Caco-2 (cell line): Measurements from ENCODE around the gene C11orf91. TPM values are rescaled to one million over a fixed set of nuclear protein-coding genes. Genes with fewer than 3 reads are reported as not detected.

Source experiments
- BruUV-seq: library from RNA; stranded (reverse); fragments of 400-500 nt; replicated peaks from 2 replicates; lab custom pipeline; 2021; lab: Mats Ljungman, UMichigan
- CTCF ChIA-PET: fragments of 300-600 bp; sonication (Branson Sonifier 250); formaldehyde crosslinking; loops from one replicate; lab custom pipeline; 2022; ENCODE audit warnings: antibody characterized with exemption; lab: Charles Lee
- POLR2A ChIA-PET: fragments of 300-600 bp; sonication (Branson Sonifier 250); formaldehyde crosslinking; loops from one replicate; lab custom pipeline; 2022; ENCODE audit warnings: antibody characterized with exemption; lab: Charles Lee
- DNase-seq, 2 experiments: peaks; one replicate each; pipeline versions ENCODE4 v3.0.0 to v3.0.0-alpha.2; 2020 to 2022
- H3K27me3 ChIP-seq: replicated peaks from 2 replicates; pipeline ENCODE4 v1.6.0; 2011; ENCODE audit warnings: low read length; ENCODE audit not compliant: control insufficient read depth, insufficient read depth
- H3K36me3 ChIP-seq: 2 replicates; pipeline ENCODE4 v1.5.1; 2011; ENCODE audit warnings: low read length; ENCODE audit not compliant: control insufficient read depth, insufficient read depth
- H3K4me1 ChIP-seq: fragments of 250-450 bp; sonication (Bioruptor Pico); 2 replicates; pipeline ENCODE4 v1.5.1; 2020; ENCODE audit warnings: mild to moderate bottlenecking
- H3K4me3 ChIP-seq: 2 replicates; pipeline ENCODE4 v1.5.1; 2011; ENCODE audit warnings: low read depth, mild to moderate bottlenecking, control low read depth, low read length
- H3K9me3 ChIP-seq: fragments of 250-450 bp; sonication (Bioruptor Pico); 2 replicates; pipeline ENCODE4 v1.5.1; 2020; ENCODE audit warnings: mild to moderate bottlenecking, moderate library complexity
- H3K27ac Mint-ChIP-seq: one replicate; pipeline ENCODE4 v1.8.0; 2022; ENCODE audit warnings: mixed read lengths; ENCODE audit not compliant: unreplicated experiment
- H3K27me3 Mint-ChIP-seq: one replicate; pipeline ENCODE4 v1.8.0; 2022; ENCODE audit warnings: mixed read lengths; ENCODE audit not compliant: insufficient read depth, unreplicated experiment
- H3K36me3 Mint-ChIP-seq: one replicate; pipeline ENCODE4 v1.8.0; 2022; ENCODE audit warnings: mild to moderate bottlenecking, mixed read lengths; ENCODE audit not compliant: insufficient read depth, unreplicated experiment
- H3K4me1 Mint-ChIP-seq: one replicate; pipeline ENCODE4 v1.8.0; 2022; ENCODE audit warnings: low read depth, mixed read lengths; ENCODE audit not compliant: unreplicated experiment
- H3K4me3 Mint-ChIP-seq: one replicate; pipeline ENCODE4 v1.8.0; 2022; ENCODE audit warnings: mild to moderate bottlenecking, moderate library complexity, mixed read lengths; ENCODE audit not compliant: unreplicated experiment
- H3K9me3 Mint-ChIP-seq: one replicate; pipeline ENCODE4 v1.8.0; 2022; ENCODE audit warnings: mixed read lengths; ENCODE audit not compliant: unreplicated experiment
- intact Hi-C: fragments of 100-400 bp; cut with micrococcal nuclease; formaldehyde crosslinking; loops from one replicate; pipeline ENCODE4 v1.10.0; 2022; ENCODE audit not compliant: unreplicated experiment
- total RNA-seq: library from RNA; stranded (reverse); gene quantifications from 2 replicates; pipeline ENCODE4 v1.2.3, GENCODE V29; 2022
- TF ChIP-seq, protein P1 (sequence below), 2 experiments: fragments of 200-600 bp in 1 of 2; IDR thresholded peaks; 1 replicate in 1 of 2; 2 replicates in 1 of 2; pipeline versions ENCODE4 v1.5.1 to v1.8.0; 2011 to 2022; ENCODE audit warnings: antibody characterized with exemption in 1 of 2, control low read depth in 1 of 2, inconsistent platforms in 1 of 2, low read depth in 1 of 2, low read length in 1 of 2, mild to moderate bottlenecking in 1 of 2, moderate library complexity in 1 of 2; ENCODE audit not compliant: insufficient read depth in 1 of 2, severe bottlenecking in 1 of 2, unreplicated experiment in 1 of 2

The C11orf91 gene
- total RNA-seq, 1 experiment from 2014 or later, result not detected

DNA sequence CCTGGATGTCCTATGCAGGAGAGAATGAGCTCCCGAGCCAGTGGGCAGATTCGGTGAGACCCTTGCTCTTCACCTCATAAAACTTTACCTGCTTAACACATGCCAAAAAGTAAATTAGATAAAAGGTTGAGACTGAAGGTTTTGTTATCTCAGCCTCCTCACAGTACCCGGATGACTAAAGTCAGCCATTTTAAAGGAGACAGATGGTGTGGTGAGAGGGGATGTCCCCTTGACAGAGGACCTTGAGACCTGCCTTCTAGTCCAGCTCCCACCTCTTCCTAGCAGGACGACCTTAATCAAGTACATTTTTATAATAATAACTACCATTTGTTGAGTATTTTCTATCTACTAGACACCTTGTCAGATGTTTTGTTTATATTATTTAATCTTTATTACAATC lies 39.7 kb downstream of the C11orf91 start:
- BruUV-seq, result no TSS peak
- CTCF ChIA-PET, result no interaction called here
- H3K4me1 ChIP-seq, result no peaks in the 10 kb centered on the region
- H3K27ac Mint-ChIP-seq, result no peak overlapping the region
- no peaks in the 10 kb centered on the region; the same call in 1 of the 2 replicates for H3K27me3 ChIP-seq
- intact Hi-C loops, result no loop called here
- no peak for DNase-seq
- peaks cover 2% of the 10 kb centered on the region for H3K27me3 Mint-ChIP-seq
- H3K4me3 Mint-ChIP-seq, result no peak overlapping the region
- H3K36me3 Mint-ChIP-seq, result no peaks in the 10 kb centered on the region
- TF ChIP-seq, protein P1, sequence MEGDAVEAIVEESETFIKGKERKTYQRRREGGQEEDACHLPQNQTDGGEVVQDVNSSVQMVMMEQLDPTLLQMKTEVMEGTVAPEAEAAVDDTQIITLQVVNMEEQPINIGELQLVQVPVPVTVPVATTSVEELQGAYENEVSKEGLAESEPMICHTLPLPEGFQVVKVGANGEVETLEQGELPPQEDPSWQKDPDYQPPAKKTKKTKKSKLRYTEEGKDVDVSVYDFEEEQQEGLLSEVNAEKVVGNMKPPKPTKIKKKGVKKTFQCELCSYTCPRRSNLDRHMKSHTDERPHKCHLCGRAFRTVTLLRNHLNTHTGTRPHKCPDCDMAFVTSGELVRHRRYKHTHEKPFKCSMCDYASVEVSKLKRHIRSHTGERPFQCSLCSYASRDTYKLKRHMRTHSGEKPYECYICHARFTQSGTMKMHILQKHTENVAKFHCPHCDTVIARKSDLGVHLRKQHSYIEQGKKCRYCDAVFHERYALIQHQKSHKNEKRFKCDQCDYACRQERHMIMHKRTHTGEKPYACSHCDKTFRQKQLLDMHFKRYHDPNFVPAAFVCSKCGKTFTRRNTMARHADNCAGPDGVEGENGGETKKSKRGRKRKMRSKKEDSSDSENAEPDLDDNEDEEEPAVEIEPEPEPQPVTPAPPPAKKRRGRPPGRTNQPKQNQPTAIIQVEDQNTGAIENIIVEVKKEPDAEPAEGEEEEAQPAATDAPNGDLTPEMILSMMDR (IDR thresholded peaks at IDR 0.05; ENCODE audit: insufficient read depth in 1 of 2, low read depth in 1 of 2, low read length in 1 of 2, severe bottlenecking in 1 of 2, unreplicated experiment in 1 of 2), result no peak
- POLR2A ChIA-PET, result no interaction called here
- no peaks in the 10 kb centered on the region for H3K4me1 Mint-ChIP-seq
- H3K9me3 ChIP-seq, result no peaks in the 10 kb centered on the region
- H3K36me3 ChIP-seq, result no peaks in the 10 kb centered on the region
- no peaks in the 10 kb centered on the region for H3K9me3 Mint-ChIP-seq
- H3K4me3 ChIP-seq, result no peak overlapping the region

DNA sequence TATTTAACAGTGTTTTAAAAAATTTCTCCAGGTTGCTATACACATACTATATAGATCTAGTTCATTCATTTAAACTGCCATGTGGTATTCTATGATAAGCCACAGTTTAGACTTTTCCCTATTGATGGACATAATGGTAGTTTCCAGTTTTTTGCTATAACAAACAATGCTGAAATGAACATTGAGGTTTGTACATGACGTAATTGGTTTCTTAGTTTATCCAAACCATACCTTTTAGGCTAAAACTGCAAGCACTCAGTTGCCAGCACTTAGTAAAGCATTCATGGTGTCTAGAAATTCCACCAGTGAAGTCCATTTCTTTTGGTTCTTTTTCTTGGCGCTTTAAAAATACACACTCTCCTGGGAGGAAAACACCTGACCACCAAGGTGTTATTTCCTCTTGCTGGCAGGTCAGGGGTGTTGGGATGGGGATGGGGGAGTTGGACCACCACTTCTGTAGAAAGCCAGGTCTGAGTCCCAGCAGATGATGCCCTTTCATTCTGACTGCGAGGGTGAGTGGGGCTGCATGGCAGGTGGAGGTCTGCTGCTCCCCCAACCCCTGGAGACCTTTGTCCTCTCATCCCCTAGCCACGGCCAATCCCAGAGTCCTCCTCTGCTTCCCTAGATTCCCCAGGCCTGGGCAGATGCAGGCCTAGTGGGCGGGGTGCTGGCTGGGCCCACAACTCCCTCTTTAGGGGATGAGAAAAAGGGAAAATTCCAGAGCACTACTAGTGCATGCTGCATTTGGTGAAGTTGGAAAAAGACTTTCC lies 41.1 kb downstream of the C11orf91 start:
- Mint-ChIP-seq H3K4me1 (no peaks in the 10 kb centered on the region), H3K27ac (no peak overlapping the region), H3K36me3 (no peaks in the 10 kb centered on the region), H3K4me3 (no peak overlapping the region), H3K27me3 (peaks cover 8% of the 10 kb centered on the region), H3K9me3 (no peaks in the 10 kb centered on the region)
- H3K9me3 ChIP-seq, result no peaks in the 10 kb centered on the region
- CTCF ChIA-PET, result no interaction called here
- no peaks in the 10 kb centered on the region for H3K36me3 ChIP-seq
- H3K4me3 ChIP-seq, result no peak overlapping the region
- BruUV-seq, result no TSS peak
- no peaks in the 10 kb centered on the region; the same call in 1 of the 2 replicates for H3K27me3 ChIP-seq
- intact Hi-C loops, result no loop called here
- no peaks in the 10 kb centered on the region for H3K4me1 ChIP-seq
- POLR2A ChIA-PET, result no interaction called here
- TF ChIP-seq, protein P1 (IDR thresholded peaks at IDR 0.05; ENCODE audit: insufficient read depth in 1 of 2, low read depth in 1 of 2, low read length in 1 of 2, severe bottlenecking in 1 of 2, unreplicated experiment in 1 of 2), result no peak
- no peak for DNase-seq

DNA sequence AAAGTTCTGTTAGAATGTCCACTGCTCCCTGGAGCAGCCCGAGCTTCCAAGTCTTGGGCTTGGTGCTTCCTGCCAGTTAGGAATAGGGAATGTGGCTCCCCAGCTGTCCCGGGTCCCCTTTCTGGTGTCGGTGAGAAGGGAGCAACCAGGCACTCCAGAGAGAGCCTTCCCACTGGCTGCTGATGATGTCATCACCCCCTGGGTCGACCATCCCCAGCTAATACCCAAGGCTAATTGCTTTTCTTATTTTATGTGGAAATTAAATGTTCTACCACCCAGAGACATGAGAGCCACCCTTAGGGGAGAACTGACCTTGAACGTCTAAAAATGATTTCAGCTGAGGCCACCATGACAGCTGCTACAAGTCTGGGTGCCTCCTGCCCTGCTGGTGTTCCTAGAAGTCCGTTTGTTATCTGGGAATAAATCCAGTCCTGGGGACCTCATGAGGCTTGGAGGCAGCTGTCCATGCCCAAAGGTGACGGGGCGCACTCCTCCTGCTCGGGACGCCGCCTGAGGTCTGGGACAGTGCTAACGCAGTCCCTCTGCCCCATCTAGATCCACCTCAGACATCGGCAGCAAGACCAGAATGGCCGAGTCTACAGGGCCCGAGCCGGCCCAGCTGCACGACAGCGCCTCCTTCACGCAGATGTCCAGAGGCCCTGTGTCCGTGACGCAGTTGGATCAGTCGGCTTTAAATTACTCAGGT lies 42.3 kb downstream of the C11orf91 start:
- no peaks in the 10 kb centered on the region for H3K4me1 ChIP-seq
- Mint-ChIP-seq H3K4me3 (no peak overlapping the region), H3K9me3 (no peaks in the 10 kb centered on the region), H3K27me3 (peaks cover 8% of the 10 kb centered on the region), H3K27ac (no peak overlapping the region), H3K4me1 (no peaks in the 10 kb centered on the region), H3K36me3 (no peaks in the 10 kb centered on the region)
- CTCF ChIA-PET, result no interaction called here
- H3K4me3 ChIP-seq, result no peak overlapping the region
- no peaks in the 10 kb centered on the region; the same call in 1 of the 2 replicates for H3K27me3 ChIP-seq
- BruUV-seq, result no TSS peak
- TF ChIP-seq, protein P1 (IDR thresholded peaks at IDR 0.05; ENCODE audit: insufficient read depth in 1 of 2, low read depth in 1 of 2, low read length in 1 of 2, severe bottlenecking in 1 of 2, unreplicated experiment in 1 of 2), result no peak
- POLR2A ChIA-PET, result no interaction called here
- H3K36me3 ChIP-seq, result no peaks in the 10 kb centered on the region
- H3K9me3 ChIP-seq, result no peaks in the 10 kb centered on the region
- intact Hi-C loops, result no loop called here
- DNase-seq, result no peak
